Measurements from ENCODE around the gene PHACTR3. TPM values are rescaled to one million over a fixed set of nuclear protein-coding genes. Genes with fewer than 3 reads are reported as not detected.

PHACTR3 gene
- total RNA-seq, 1 experiment from 2014 or later, result 30.6 TPM

DNA sequence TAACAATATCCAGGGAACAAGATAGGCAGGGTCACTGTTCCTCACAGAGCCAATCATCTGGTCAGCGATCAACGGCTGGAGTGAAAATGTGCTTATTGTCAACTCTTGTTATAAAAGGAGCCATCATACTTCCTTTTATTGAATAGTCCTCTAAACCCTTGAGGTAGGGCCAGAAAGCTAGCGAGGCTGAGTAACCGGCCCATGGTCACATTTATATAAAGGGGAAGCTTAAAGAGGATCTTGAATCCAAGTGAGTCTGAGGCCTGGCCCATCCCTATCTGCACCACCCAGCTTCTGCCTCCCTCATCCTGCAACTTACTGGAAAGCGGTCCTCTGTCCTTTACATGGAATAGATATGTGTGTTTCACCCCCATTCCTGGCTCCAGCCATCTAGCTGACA, 9.5 kb downstream of the PHACTR3 start:
- DNase-seq (no peak), ATAC-seq (no peak)
- H3K36me3 ChIP-seq (ENCODE audit: low read depth, low read length), result no peaks in the 10 kb centered on the region
- TF ChIP-seq EZH2 (IDR thresholded peaks at IDR 0.05; ENCODE audit: low read length, unreplicated experiment) (no peak), EZH2phosphoT487 (IDR thresholded peaks at IDR 0.05; ENCODE audit: borderline replicate concordance, low read length) (no peak)
- TF ChIP-seq, protein P1, sequence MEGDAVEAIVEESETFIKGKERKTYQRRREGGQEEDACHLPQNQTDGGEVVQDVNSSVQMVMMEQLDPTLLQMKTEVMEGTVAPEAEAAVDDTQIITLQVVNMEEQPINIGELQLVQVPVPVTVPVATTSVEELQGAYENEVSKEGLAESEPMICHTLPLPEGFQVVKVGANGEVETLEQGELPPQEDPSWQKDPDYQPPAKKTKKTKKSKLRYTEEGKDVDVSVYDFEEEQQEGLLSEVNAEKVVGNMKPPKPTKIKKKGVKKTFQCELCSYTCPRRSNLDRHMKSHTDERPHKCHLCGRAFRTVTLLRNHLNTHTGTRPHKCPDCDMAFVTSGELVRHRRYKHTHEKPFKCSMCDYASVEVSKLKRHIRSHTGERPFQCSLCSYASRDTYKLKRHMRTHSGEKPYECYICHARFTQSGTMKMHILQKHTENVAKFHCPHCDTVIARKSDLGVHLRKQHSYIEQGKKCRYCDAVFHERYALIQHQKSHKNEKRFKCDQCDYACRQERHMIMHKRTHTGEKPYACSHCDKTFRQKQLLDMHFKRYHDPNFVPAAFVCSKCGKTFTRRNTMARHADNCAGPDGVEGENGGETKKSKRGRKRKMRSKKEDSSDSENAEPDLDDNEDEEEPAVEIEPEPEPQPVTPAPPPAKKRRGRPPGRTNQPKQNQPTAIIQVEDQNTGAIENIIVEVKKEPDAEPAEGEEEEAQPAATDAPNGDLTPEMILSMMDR (conservative IDR thresholded peaks at IDR 0.05; ENCODE audit: low read depth, low read length), result no peak
- H3K9me2 ChIP-seq (replicated peaks; ENCODE audit: low read length), result no peaks in the 10 kb centered on the region
- H3F3A ChIP-seq (ENCODE audit: low read length, unreplicated experiment), result no peaks in the 10 kb centered on the region
- POLR2A ChIA-PET (ENCODE audit: unreplicated experiment), result interaction anchor here (0.6 kb wide), 1 partner anchor 188 kb away, joined by 6 read pairs; no protein-coding TSS in a partner anchor
- H2AFZ ChIP-seq (ENCODE audit: low read length), result no peak overlapping the region
- H3K79me2 ChIP-seq (ENCODE audit: low read length), result no peaks in the 10 kb centered on the region
- peaks cover 83% of the 10 kb centered on the region for H3K27me3 ChIP-seq (ENCODE audit: low read length)
- intact Hi-C loops (cut with micrococcal nuclease), result no loop called here
- no peaks in the 10 kb centered on the region for H4K20me1 ChIP-seq (ENCODE audit: low read length)
- BruUV-seq (replicated peaks), result no TSS peak
- H3K9ac ChIP-seq (ENCODE audit: low read length), result no peak overlapping the region
- CTCF ChIA-PET, result no interaction called here
- H3K4me1 ChIP-seq (ENCODE audit: insufficient read depth, low read length), result no peaks in the 10 kb centered on the region
- H3K4me2 ChIP-seq (ENCODE audit: low read length), result no peak overlapping the region
- H3K27ac ChIP-seq (ENCODE audit: low read length), result no peak overlapping the region
- H3K9me3 ChIP-seq (ENCODE audit: low read length), result no peaks in the 10 kb centered on the region
- no peak overlapping the region for H3K4me3 ChIP-seq (ENCODE audit: low read length)

DNA sequence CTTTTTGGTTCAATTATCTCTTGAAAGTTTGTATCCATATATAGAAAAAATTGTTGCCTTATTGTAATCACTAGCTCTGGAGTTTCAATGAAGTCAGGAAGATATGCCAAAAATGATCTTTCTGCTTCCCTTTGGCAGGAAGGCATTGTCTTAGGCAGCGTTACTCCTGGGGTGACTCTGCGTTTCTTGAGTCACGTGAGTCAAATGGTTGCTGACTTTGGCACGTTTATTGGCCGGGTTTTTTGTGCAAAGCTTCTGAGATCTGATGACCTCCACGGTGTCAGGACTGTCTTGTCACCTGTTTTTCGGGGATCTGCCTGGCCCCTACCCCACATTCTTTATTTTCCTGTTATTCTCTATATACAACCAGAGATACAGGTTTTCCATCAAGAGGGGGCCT, 10.4 kb downstream of the PHACTR3 start:
- Histone ChIP-seq H4K20me1 (ENCODE audit: low read length) (no peaks in the 10 kb centered on the region), H3K27ac (ENCODE audit: low read length) (no peak overlapping the region), H3K27me3 (ENCODE audit: low read length) (peaks cover 86% of the 10 kb centered on the region), H3K4me1 (ENCODE audit: insufficient read depth, low read length) (no peaks in the 10 kb centered on the region), H3K36me3 (ENCODE audit: low read depth, low read length) (no peaks in the 10 kb centered on the region), H3K4me3 (ENCODE audit: low read length) (no peak overlapping the region), H3K9ac (ENCODE audit: low read length) (no peak overlapping the region), H2AFZ (ENCODE audit: low read length) (no peak overlapping the region), H3K9me3 (ENCODE audit: low read length) (no peaks in the 10 kb centered on the region), H3K9me2 (replicated peaks; ENCODE audit: low read length) (no peaks in the 10 kb centered on the region), H3F3A (ENCODE audit: low read length, unreplicated experiment) (no peaks in the 10 kb centered on the region), H3K79me2 (ENCODE audit: low read length) (no peaks in the 10 kb centered on the region), H3K4me2 (ENCODE audit: low read length) (no peak overlapping the region)
- no TSS peak for BruUV-seq (replicated peaks)
- ChIA-PET CTCF (no interaction called here), POLR2A (ENCODE audit: unreplicated experiment) (no interaction called here)
- ATAC-seq (no peak), DNase-seq (no peak)
- intact Hi-C loops (cut with micrococcal nuclease), result no loop called here
- no peak for TF ChIP-seq EZH2 (IDR thresholded peaks at IDR 0.05; ENCODE audit: low read length, unreplicated experiment)
- TF ChIP-seq EZH2phosphoT487 (IDR thresholded peaks at IDR 0.05; ENCODE audit: borderline replicate concordance, low read length), result no peak
- TF ChIP-seq, protein P1 (conservative IDR thresholded peaks at IDR 0.05; ENCODE audit: low read depth, low read length), result no peak

DNA sequence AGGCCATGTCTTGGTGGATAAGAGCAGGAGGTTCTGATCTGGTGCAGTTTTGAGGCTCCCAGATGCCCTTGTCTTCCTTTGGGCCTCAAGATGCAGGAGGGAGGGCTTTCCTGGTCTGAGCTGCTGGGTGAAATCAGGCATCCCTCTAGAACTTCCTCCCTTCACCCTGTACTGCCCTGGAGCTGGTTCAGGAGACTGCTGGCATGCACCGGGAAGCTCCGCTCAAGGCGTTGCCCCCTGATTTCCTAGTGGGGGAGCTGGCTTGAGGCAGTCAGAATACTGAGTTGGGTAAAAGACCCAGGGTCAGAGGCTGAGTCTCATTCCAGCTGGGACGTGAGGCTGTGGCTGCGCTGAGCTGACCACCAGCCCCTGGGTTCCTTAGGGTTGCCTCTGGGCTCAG, 12.0 kb downstream of the PHACTR3 start:
- POLR2A ChIA-PET (ENCODE audit: unreplicated experiment), result interaction anchor here (0.6 kb wide), 1 partner anchor 882 kb away, joined by 3 read pairs; no protein-coding TSS in a partner anchor
- H3K9me3 ChIP-seq (ENCODE audit: low read length), result no peaks in the 10 kb centered on the region
- BruUV-seq (replicated peaks), result no TSS peak
- H3K79me2 ChIP-seq (ENCODE audit: low read length), result no peaks in the 10 kb centered on the region
- H3K4me2 ChIP-seq (ENCODE audit: low read length), result no peak overlapping the region
- no peaks in the 10 kb centered on the region for H3K36me3 ChIP-seq (ENCODE audit: low read depth, low read length)
- H3F3A ChIP-seq (ENCODE audit: low read length, unreplicated experiment), result no peaks in the 10 kb centered on the region
- H2AFZ ChIP-seq (ENCODE audit: low read length), result no peak overlapping the region
- no peaks in the 10 kb centered on the region for H4K20me1 ChIP-seq (ENCODE audit: low read length)
- ATAC-seq, result no peak
- peaks cover 88% of the 10 kb centered on the region for H3K27me3 ChIP-seq (ENCODE audit: low read length)
- H3K4me1 ChIP-seq (ENCODE audit: insufficient read depth, low read length), result no peaks in the 10 kb centered on the region
- TF ChIP-seq EZH2phosphoT487 (IDR thresholded peaks at IDR 0.05; ENCODE audit: borderline replicate concordance, low read length), result no peak
- no peak for TF ChIP-seq EZH2 (IDR thresholded peaks at IDR 0.05; ENCODE audit: low read length, unreplicated experiment)
- TF ChIP-seq, protein P1 (conservative IDR thresholded peaks at IDR 0.05; ENCODE audit: low read depth, low read length), result no peak
- H3K27ac ChIP-seq (ENCODE audit: low read length), result no peak overlapping the region
- no peak overlapping the region for H3K4me3 ChIP-seq (ENCODE audit: low read length)
- DNase-seq, result no peak
- CTCF ChIA-PET, result no interaction called here
- intact Hi-C loops (cut with micrococcal nuclease), result no loop called here
- no peaks in the 10 kb centered on the region for H3K9me2 ChIP-seq (replicated peaks; ENCODE audit: low read length)
- no peak overlapping the region for H3K9ac ChIP-seq (ENCODE audit: low read length)
